Activated CD8-positive, alpha-beta memory T cell treated with anti-CD3 and anti-CD28 coated beads, Interleukin-2, amount 50 U/mL, for 1 hour (primary cell): ENCODE measurements around the gene PARP14.

Source experiments
- DNase-seq: peaks from one replicate; pipeline ENCODE4 v3.0.0-alpha.2; 2020; ENCODE audit errors: extremely low read depth

PARP14 gene

DNA sequence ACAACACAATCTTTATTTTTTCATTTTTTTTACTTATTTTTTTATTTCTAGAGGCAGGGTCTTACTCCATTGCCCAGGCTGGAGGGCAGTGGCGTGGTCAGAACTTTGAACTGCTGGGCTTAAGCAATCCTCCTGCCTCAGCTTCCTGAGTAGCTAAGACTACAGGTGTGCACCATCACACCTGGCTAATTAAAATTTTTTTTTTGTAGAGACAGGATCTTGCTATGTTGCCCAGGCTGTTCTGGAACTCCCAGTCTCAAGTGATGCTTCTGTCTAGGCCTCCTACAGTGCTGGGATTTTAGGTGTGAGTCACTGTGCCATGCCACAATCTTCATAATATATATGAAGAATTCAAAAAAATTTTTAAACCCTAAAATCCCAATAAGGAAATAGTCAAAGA, 92.2 kb downstream of the PARP14 start:
- no peak for DNase-seq

DNA sequence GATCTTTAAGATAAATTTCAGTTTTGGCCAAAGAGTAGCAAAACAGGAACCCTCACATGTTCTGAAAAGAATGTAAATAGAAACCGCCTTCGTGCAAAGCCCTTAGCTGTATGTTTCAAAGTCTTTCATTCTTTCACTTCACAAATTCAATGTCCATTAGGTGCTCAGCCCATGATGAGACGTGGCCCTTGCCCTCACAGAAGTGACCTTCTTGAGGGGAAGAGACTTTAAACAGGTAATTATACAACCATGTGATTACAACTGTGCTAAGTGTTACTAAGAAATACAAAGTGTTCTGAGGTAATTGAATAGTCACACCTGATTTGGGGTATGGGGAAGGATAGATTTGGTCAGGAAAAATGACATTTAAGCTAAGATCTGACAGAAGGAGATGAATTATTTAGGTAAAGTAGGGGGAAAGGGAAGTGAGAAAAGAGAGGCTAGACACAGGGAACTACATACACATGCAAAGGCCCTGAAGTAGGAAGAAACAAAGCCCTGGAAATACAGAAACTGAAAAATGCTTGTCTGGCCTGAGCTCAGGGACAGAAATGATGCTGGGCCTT, 93.4 kb downstream of the PARP14 start:
- DNase-seq = no peak

- DNase-seq = no peak
Observed at GRCh38 chr3:122774564-122774963, 93.9 kb downstream of the PARP14 start.

DNA sequence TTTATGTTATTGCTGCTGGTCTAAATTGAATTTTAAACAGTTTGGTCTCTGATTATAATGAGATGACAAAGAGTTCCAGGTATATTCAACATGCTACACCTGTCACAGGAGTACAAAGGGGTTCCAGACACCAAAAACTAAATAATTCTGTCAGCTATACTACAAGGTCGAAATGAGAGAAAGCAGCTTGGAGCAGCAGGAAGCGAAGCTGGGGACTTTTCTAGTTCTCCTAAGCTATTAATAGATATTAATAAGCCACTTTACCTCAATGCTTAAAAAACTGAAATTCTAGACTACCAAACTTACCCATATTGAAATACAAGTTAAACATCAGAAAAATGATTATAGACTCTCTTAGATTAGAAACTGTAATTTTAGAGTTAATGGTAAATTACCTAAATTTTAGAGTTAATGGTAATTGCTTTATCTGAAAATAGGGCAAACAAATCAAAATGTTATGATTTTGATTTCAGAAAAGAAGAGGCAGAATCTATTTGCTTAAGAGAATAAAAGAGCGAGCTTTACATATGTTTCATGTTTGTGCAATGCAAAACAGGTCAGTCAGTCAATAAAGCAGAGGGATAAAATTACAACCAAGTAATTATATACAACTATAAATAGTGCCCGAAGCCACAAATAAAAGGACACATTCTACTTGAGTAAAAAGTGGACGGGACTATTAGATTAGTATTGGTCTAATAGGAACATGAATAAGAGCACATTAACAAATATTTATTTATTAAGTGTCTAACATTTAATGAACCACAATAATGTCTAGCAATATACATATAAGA, 96.2 kb downstream of the PARP14 start:
- DNase-seq = no peak

DNA sequence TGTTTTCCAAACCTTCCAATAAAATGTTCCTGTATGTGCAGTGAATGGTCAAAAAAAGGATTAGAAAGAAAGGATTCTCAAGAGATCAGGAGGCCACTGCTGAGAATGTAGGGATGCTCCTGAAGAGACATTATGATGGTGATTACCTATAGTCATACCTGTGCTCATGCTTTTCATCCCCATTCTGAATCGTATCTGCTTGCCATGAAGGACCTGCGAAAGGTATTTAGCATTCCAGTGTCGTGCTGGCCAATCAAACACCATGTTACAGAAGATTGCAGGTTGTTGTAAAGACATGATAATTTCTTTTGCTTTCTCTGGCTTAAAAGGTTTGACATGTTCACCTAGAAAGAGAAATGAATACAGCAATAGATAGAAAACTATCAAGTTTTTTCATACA, 96.9 kb downstream of the PARP14 start:
- no peak for DNase-seq
